ENCODE data around the gene SUPT20H.

Gene SUPT20H

GRCh38 chr13:37058910-37059847 lies at the start of gene SUPT20H:
Gene SUPT20H, minus strand, starts transcription at chr13:37059688. Its CDS starts 8,198 bp downstream, at chr13:37051490.
- DNase-seq (ENCODE audit: low read depth): peak; percentile 89

DNA sequence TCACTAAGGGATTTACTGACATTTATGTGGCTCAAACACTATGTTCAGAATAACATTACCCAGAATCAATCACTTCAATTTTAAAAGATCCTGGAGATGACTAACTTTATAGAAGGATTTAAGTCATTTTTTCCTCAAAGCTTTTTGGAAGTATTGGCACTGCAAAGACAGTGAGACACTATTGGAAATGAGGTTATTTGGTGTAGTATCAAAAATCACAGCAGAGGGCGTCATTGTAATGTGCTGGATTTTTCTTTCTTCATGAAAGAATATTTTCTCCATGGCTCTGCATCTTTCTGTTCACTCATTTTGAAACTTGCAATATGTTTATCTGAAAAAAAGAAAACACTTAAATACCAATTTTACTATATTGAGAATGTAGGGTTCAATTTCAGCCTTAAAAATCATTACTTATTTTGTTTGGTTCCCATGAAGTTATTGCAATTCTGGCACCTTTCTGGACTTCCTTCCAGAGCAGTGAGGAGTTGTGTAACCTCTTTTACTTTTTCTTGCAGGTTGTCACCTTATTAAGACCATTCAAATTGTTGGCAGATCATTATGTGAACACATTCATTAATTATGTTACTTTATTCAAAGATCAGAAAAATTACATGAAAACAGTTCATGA lies 49.7 kb upstream of the SUPT20H start:
- peak; percentile 26 for DNase-seq (ENCODE audit: low read depth)

- no peak for DNase-seq (ENCODE audit: low read depth)
Observed at GRCh38 chr13:37107868-37108267, 48.4 kb upstream of the SUPT20H start.

- DNase-seq (ENCODE audit: low read depth): no peak
Observed at GRCh38 chr13:37107456-37107855, 48.0 kb upstream of the SUPT20H start.

DNA sequence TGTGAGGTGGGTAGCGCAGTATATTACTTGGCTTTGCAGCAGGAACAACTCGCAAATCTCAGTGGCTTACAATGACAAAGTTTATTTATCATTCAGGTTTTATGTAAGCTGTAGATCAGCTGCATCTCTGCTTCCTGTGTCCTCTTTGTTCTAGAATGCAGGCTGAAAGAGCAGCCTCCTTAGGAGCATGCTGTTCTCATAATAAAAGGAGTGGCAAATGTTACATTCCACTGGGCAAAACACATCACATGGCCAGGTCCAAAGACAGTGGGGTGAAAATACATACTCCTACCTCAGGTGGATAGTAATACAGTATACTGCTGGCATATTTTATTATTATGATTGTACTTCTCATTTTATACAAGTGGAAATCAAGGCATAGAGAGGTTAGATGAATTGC lies 47.2 kb upstream of the SUPT20H start:
- DNase-seq (ENCODE audit: low read depth): no peak

- no peak for DNase-seq (ENCODE audit: low read depth)
Observed at GRCh38 chr13:37105251-37105714, 45.8 kb upstream of the SUPT20H start, which contains the start of gene CSNK1A1L. Gene CSNK1A1L, minus strand, starts transcription at chr13:37105664. Its CDS starts 408 bp downstream, at chr13:37105256.

DNA sequence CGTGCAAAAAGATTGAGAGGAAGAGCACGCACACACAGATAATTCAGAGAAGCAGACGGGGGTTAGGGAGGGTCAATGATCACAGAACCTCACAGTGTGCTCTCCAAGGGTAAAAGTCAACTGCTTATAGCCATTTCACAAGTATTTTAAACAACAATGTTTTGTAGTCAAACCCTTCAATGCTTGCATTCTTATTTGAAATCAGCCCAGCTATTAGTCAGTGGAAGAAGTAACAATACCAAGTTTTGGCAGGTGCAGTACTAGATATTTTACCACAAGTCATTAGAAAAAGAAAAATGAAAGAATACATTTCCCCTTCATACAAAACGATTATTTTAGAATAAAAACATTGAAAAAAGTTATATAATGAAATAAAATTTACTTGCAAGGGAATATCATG lies 43.4 kb upstream of the SUPT20H start:
- DNase-seq (ENCODE audit: low read depth): no peak

GRCh38 chr13:37101201-37101600 lies 41.7 kb upstream of the SUPT20H start:
- DNase-seq (ENCODE audit: low read depth): no peak

DNA sequence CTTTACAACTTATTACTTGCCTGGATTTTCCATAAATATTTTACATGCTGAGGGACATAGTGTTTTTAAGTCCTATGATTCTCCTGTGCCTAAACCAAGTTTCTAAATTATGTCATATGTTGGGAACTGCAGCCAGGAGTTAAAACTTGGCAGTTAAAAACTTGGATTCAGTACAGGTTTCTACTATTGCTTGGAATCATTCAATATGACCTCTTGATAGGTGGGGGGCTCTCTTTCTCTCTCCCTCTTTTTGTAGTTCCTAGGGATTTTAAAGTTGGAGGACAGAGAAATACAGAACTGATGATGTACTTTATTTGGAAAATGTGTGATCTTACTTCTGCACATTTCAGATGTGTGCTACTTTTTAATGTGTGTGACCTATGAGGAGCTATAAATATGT lies 41.2 kb upstream of the SUPT20H start:
- no peak for DNase-seq (ENCODE audit: low read depth)

- no peak for DNase-seq (ENCODE audit: low read depth)
Observed at GRCh38 chr13:37097076-37097475, 37.6 kb upstream of the SUPT20H start.

DNA sequence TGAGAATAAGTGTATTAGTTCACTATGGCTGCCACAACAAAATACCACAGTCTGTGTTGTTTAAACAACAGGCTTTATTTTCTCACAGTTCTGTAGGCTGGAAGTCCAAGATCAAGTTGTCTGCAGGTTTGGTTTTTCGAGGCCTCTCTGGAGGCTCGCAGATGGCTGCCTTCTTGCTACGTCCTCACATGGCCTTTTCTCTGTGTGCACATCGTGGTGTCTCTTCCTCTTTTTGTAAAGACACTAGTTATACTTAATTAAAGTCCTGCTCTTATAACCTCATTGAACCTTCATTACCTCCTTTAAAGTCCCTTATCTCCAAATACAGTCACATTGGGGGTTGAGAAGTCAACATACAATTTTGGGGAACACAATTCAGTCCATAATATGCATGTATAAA lies 35.4 kb upstream of the SUPT20H start:
- DNase-seq (ENCODE audit: low read depth): no peak

GRCh38 chr13:37094099-37094498 lies 34.6 kb upstream of the SUPT20H start:
- DNase-seq (ENCODE audit: low read depth): no peak

DNA sequence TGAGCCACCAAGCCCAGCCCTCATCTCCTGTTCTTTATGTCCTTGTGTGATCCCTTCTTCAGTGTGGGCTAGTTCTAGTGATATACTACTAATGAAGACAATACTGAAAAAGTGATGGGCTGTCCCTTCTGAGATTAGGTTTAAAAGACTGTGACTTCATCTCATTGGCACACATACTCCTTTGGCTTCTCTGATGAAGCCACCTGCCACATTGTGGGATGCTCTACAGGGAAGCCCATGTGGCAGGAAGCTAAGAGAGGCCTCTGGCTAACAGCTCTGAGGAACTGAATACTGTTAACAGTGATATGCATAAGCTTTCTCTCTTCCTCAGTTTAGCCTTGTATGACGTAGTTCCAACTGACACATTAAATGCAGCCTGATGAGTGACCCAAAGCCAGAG lies 32.3 kb upstream of the SUPT20H start:
- no peak for DNase-seq (ENCODE audit: low read depth)

- DNase-seq (ENCODE audit: low read depth): peak; percentile 12
Observed at GRCh38 chr13:37090912-37091311, 31.4 kb upstream of the SUPT20H start.

GRCh38 chr13:37089495-37089894 lies 30.0 kb upstream of the SUPT20H start:
- no peak for DNase-seq (ENCODE audit: low read depth)

- no peak for DNase-seq (ENCODE audit: low read depth)
Observed at GRCh38 chr13:37087486-37087885, 28.0 kb upstream of the SUPT20H start.

- peak; percentile 32 for DNase-seq (ENCODE audit: low read depth)
Observed at GRCh38 chr13:37085606-37086005, 26.1 kb upstream of the SUPT20H start.

- no peak for DNase-seq (ENCODE audit: low read depth)
Observed at GRCh38 chr13:37076818-37077217, 17.3 kb upstream of the SUPT20H start.

DNA sequence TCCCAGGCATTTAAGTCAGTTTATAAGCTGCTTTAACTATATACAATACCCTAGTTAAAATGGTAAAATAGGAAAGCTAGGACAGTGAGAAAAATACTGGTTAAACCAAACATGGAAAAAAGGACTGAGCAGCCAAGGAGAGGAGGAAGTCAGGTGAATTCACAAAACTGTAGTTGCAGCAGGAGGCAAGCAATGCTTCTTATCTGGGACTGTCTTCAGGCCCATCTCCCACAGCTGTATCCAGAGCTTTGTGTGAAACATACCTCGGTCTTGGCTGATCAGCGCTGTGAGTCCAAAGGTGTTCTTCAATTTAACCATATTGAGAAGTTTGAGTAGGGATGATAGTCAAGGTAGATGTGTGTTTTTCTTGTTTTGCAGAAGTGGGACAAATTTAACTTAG lies 15.7 kb upstream of the SUPT20H start:
- no peak for DNase-seq (ENCODE audit: low read depth)

DNA sequence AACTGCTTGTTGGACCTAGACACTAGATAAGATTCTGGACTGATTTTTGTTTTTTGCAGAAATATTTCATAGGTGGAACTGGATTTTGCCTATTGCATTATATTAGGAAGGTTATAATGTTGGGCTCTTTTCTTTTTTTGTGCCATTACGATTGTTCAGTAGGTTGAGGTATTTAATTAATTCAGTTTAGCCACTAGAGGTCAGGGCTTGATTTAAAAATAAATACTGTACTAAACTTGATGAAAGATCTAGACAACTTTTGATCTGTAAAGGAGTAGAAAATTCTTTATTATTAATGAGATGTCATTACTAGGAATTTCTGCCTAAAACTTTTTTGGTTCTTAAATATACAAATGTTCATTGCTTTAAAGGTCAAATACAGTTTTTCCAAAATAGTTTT lies 15.2 kb upstream of the SUPT20H start:
- peak; percentile 18 for DNase-seq (ENCODE audit: low read depth)

- DNase-seq (ENCODE audit: low read depth): no peak
Observed at GRCh38 chr13:37072024-37072423, 12.5 kb upstream of the SUPT20H start.

GRCh38 chr13:37070956-37071355 lies 11.5 kb upstream of the SUPT20H start:
- DNase-seq (ENCODE audit: low read depth): peak; percentile 39

DNA sequence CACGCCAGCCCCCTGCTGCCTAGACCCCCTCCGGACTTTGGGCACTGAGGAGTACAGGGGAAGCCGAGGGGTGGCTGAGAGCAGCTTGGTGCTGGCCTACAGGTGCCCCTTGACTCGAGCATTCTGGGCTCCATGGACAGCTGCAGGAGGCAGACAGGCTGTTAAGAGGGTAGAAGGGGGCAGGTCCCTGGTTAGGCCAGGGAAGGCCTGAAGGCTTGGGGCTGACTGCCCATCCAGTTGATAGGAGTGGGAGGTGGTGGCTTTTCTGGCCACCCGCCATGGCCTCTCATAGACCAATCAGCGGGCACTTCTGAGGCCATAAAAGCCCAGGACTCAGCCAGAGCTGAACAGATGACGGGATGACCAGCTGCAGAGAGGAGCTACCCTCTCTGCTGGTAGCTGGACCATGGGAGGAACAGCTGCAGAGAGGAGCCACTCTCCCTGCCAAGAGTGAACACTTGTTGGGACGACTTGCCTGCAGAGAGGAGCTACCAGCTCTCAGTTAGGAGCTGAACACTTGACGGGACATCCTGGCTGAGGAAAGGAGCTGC lies 10.7 kb upstream of the SUPT20H start:
- no peak for DNase-seq (ENCODE audit: low read depth)

Data from fibroblast of gingiva (primary cell).